ENCODE measurements around the gene ZDHHC16.

- TF ChIP-seq EZH2 (IDR thresholded peaks at IDR 0.05; ENCODE audit: borderline replicate concordance, insufficient read depth, low read depth, low read length, poor library complexity, severe bottlenecking) (no peak), CTCF (IDR thresholded peaks at IDR 0.05) (no peak)
Measured at GRCh38 chr10:97400665-97401454, 45.1 kb upstream of the ZDHHC16 start, which contains the start of gene RRP12.

Measured in B cell (primary cell).